Measurements from ENCODE around the gene WWOX.

WWOX gene

GRCh38 chr16:78200623-78201096 is 101.2 kb downstream of the WWOX start:
- peaks cover 2% of the 10 kb centered on the region for H3K9me3 Mint-ChIP-seq
- no peak for ATAC-seq (ENCODE audit: low read depth)
- H3K4me1 Mint-ChIP-seq: no peaks in the 10 kb centered on the region
- no peak overlapping the region for H3K27ac Mint-ChIP-seq
- no peaks in the 10 kb centered on the region for H3K27me3 Mint-ChIP-seq
- DNase-seq (ENCODE audit: low spot score in 2 of 2): no peak
- H3K4me3 Mint-ChIP-seq: no peak overlapping the region
- peaks cover 9% of the 10 kb centered on the region for H3K36me3 Mint-ChIP-seq

- peaks cover 7% of the 10 kb centered on the region for H3K36me3 Mint-ChIP-seq
- DNase-seq (ENCODE audit: low spot score in 2 of 2): no peak
- ATAC-seq (ENCODE audit: low read depth): no peak
- no peak overlapping the region for H3K4me3 Mint-ChIP-seq
- no peaks in the 10 kb centered on the region for H3K4me1 Mint-ChIP-seq
- H3K9me3 Mint-ChIP-seq: peaks cover 2% of the 10 kb centered on the region
- no peak overlapping the region for H3K27ac Mint-ChIP-seq
- H3K27me3 Mint-ChIP-seq: no peaks in the 10 kb centered on the region
Observed at GRCh38 chr16:78205506-78205905, 106.1 kb downstream of the WWOX start.

- DNase-seq (ENCODE audit: low spot score in 2 of 2) (no peak), ATAC-seq (ENCODE audit: low read depth) (no peak)
- no peaks in the 10 kb centered on the region for H3K27me3 Mint-ChIP-seq
- H3K9me3 Mint-ChIP-seq: peaks cover 2% of the 10 kb centered on the region
- no peak overlapping the region for H3K27ac Mint-ChIP-seq
- no peak overlapping the region for H3K4me3 Mint-ChIP-seq
- peaks cover 7% of the 10 kb centered on the region for H3K36me3 Mint-ChIP-seq
- no peaks in the 10 kb centered on the region for H3K4me1 Mint-ChIP-seq
Observed at GRCh38 chr16:78206623-78207223, 107.3 kb downstream of the WWOX start.

- H3K4me1 Mint-ChIP-seq: peaks cover 9% of the 10 kb centered on the region
Observed at GRCh38 chr16:78209951-78210661, 110.7 kb downstream of the WWOX start.

GRCh38 chr16:78211020-78211599 is 111.7 kb downstream of the WWOX start:
- H3K4me3 Mint-ChIP-seq: no peak overlapping the region
- H3K36me3 Mint-ChIP-seq: peaks cover 2% of the 10 kb centered on the region
- H3K27me3 Mint-ChIP-seq: no peaks in the 10 kb centered on the region
- no peak overlapping the region for H3K27ac Mint-ChIP-seq
- ATAC-seq (ENCODE audit: low read depth) (no peak), DNase-seq (ENCODE audit: low spot score in 2 of 2) (no peak)
- H3K4me1 Mint-ChIP-seq: peaks cover 12% of the 10 kb centered on the region
- peaks cover 1% of the 10 kb centered on the region for H3K9me3 Mint-ChIP-seq

More at GRCh38 chr16:78209951-78210661, 110.7 kb downstream of the WWOX start:
- peaks cover 4% of the 10 kb centered on the region for H3K36me3 Mint-ChIP-seq
- no peak overlapping the region for H3K4me3 Mint-ChIP-seq
- DNase-seq (ENCODE audit: low spot score in 2 of 2): no peak
- peaks cover 2% of the 10 kb centered on the region for H3K9me3 Mint-ChIP-seq
- H3K27ac Mint-ChIP-seq: no peak overlapping the region
- no peak for ATAC-seq (ENCODE audit: low read depth)
- no peaks in the 10 kb centered on the region for H3K27me3 Mint-ChIP-seq

- Mint-ChIP-seq H3K27me3 (no peaks in the 10 kb centered on the region), H3K27ac (no peak overlapping the region), H3K4me3 (no peak overlapping the region), H3K9me3 (peaks cover 1% of the 10 kb centered on the region), H3K4me1 (peaks cover 12% of the 10 kb centered on the region), H3K36me3 (peaks cover 2% of the 10 kb centered on the region)
- ATAC-seq (ENCODE audit: low read depth) (no peak), DNase-seq (ENCODE audit: low spot score in 2 of 2) (no peak)
Observed at GRCh38 chr16:78211946-78212345, 112.5 kb downstream of the WWOX start.

GRCh38 chr16:78212674-78213073 is 113.2 kb downstream of the WWOX start:
- DNase-seq (ENCODE audit: low spot score in 2 of 2) (no peak), ATAC-seq (ENCODE audit: low read depth) (no peak)
- no peak overlapping the region for H3K4me3 Mint-ChIP-seq
- no peak overlapping the region for H3K27ac Mint-ChIP-seq
- peaks cover 6% of the 10 kb centered on the region for H3K36me3 Mint-ChIP-seq
- no peaks in the 10 kb centered on the region for H3K27me3 Mint-ChIP-seq
- H3K4me1 Mint-ChIP-seq: peaks cover 12% of the 10 kb centered on the region
- peaks cover 1% of the 10 kb centered on the region for H3K9me3 Mint-ChIP-seq

GRCh38 chr16:78213751-78214150 is 114.3 kb downstream of the WWOX start:
- H3K4me3 Mint-ChIP-seq: no peak overlapping the region
- peaks cover 12% of the 10 kb centered on the region for H3K4me1 Mint-ChIP-seq
- no peak for ATAC-seq (ENCODE audit: low read depth)
- peaks cover 1% of the 10 kb centered on the region for H3K9me3 Mint-ChIP-seq
- H3K27ac Mint-ChIP-seq: no peak overlapping the region
- H3K27me3 Mint-ChIP-seq: no peaks in the 10 kb centered on the region
- DNase-seq (ENCODE audit: low spot score in 2 of 2): no peak
- H3K36me3 Mint-ChIP-seq: peaks cover 6% of the 10 kb centered on the region

GRCh38 chr16:78215222-78215621 is 115.8 kb downstream of the WWOX start:
- peaks cover 6% of the 10 kb centered on the region for H3K36me3 Mint-ChIP-seq
- H3K27ac Mint-ChIP-seq: no peak overlapping the region
- ATAC-seq (ENCODE audit: low read depth): no peak
- no peak for DNase-seq (ENCODE audit: low spot score in 2 of 2)
- no peak overlapping the region for H3K4me3 Mint-ChIP-seq
- peaks cover 1% of the 10 kb centered on the region for H3K9me3 Mint-ChIP-seq
- H3K27me3 Mint-ChIP-seq: no peaks in the 10 kb centered on the region
- H3K4me1 Mint-ChIP-seq: peaks cover 12% of the 10 kb centered on the region

- Mint-ChIP-seq H3K36me3 (peaks cover 6% of the 10 kb centered on the region), H3K27ac (no peak overlapping the region), H3K9me3 (peaks cover 1% of the 10 kb centered on the region), H3K4me3 (no peak overlapping the region), H3K4me1 (peaks cover 12% of the 10 kb centered on the region), H3K27me3 (no peaks in the 10 kb centered on the region)
- ATAC-seq (ENCODE audit: low read depth) (no peak), DNase-seq (ENCODE audit: low spot score in 2 of 2) (no peak)
Observed at GRCh38 chr16:78216166-78216745, 116.8 kb downstream of the WWOX start.

GRCh38 chr16:78217276-78217675 is 117.8 kb downstream of the WWOX start:
- ATAC-seq (ENCODE audit: low read depth): no peak
- DNase-seq (ENCODE audit: low spot score in 2 of 2): no peak
- Mint-ChIP-seq H3K27me3 (no peaks in the 10 kb centered on the region), H3K4me1 (peaks cover 12% of the 10 kb centered on the region), H3K36me3 (peaks cover 6% of the 10 kb centered on the region), H3K27ac (no peak overlapping the region), H3K4me3 (no peak overlapping the region), H3K9me3 (peaks cover 1% of the 10 kb centered on the region)

- DNase-seq (ENCODE audit: low spot score in 2 of 2): no peak
- ATAC-seq (ENCODE audit: low read depth): no peak
- Mint-ChIP-seq H3K4me3 (no peak overlapping the region), H3K27ac (no peak overlapping the region), H3K9me3 (peaks cover 1% of the 10 kb centered on the region), H3K36me3 (peaks cover 8% of the 10 kb centered on the region), H3K4me1 (peaks cover 13% of the 10 kb centered on the region), H3K27me3 (no peaks in the 10 kb centered on the region)
Observed at GRCh38 chr16:78218279-78218678, 118.8 kb downstream of the WWOX start.

- Mint-ChIP-seq H3K9me3 (peaks cover 3% of the 10 kb centered on the region), H3K27me3 (no peaks in the 10 kb centered on the region), H3K4me3 (no peak overlapping the region), H3K27ac (no peak overlapping the region), H3K4me1 (peaks cover 15% of the 10 kb centered on the region), H3K36me3 (peaks cover 11% of the 10 kb centered on the region)
- DNase-seq (ENCODE audit: low spot score in 2 of 2) (no peak), ATAC-seq (ENCODE audit: low read depth) (no peak)
Observed at GRCh38 chr16:78218856-78219651, 119.6 kb downstream of the WWOX start.

GRCh38 chr16:78220571-78220970 is 121.1 kb downstream of the WWOX start:
- peaks cover 3% of the 10 kb centered on the region for H3K4me1 Mint-ChIP-seq
- no peak for ATAC-seq (ENCODE audit: low read depth)
- H3K36me3 Mint-ChIP-seq: peaks cover 9% of the 10 kb centered on the region

More at GRCh38 chr16:78220571-78220970, 121.1 kb downstream of the WWOX start:
- H3K4me3 Mint-ChIP-seq: no peak overlapping the region
- DNase-seq (ENCODE audit: low spot score in 2 of 2): no peak
- no peaks in the 10 kb centered on the region for H3K27me3 Mint-ChIP-seq
- H3K9me3 Mint-ChIP-seq: peaks cover 1% of the 10 kb centered on the region
- H3K27ac Mint-ChIP-seq: no peak overlapping the region
